NCI-H2171 (cell line): Measurements from ENCODE around the gene ADD1.

Experiments used
- DNase-seq: peaks from one replicate; lab custom pipeline; 2025; lab: John Stamatoyannopoulos, UW

The ADD1 gene, protein sequence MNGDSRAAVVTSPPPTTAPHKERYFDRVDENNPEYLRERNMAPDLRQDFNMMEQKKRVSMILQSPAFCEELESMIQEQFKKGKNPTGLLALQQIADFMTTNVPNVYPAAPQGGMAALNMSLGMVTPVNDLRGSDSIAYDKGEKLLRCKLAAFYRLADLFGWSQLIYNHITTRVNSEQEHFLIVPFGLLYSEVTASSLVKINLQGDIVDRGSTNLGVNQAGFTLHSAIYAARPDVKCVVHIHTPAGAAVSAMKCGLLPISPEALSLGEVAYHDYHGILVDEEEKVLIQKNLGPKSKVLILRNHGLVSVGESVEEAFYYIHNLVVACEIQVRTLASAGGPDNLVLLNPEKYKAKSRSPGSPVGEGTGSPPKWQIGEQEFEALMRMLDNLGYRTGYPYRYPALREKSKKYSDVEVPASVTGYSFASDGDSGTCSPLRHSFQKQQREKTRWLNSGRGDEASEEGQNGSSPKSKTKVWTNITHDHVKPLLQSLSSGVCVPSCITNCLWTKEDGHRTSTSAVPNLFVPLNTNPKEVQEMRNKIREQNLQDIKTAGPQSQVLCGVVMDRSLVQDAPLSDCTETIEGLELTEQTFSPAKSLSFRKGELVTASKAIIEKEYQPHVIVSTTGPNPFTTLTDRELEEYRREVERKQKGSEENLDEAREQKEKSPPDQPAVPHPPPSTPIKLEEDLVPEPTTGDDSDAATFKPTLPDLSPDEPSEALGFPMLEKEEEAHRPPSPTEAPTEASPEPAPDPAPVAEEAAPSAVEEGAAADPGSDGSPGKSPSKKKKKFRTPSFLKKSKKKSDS

DNA sequence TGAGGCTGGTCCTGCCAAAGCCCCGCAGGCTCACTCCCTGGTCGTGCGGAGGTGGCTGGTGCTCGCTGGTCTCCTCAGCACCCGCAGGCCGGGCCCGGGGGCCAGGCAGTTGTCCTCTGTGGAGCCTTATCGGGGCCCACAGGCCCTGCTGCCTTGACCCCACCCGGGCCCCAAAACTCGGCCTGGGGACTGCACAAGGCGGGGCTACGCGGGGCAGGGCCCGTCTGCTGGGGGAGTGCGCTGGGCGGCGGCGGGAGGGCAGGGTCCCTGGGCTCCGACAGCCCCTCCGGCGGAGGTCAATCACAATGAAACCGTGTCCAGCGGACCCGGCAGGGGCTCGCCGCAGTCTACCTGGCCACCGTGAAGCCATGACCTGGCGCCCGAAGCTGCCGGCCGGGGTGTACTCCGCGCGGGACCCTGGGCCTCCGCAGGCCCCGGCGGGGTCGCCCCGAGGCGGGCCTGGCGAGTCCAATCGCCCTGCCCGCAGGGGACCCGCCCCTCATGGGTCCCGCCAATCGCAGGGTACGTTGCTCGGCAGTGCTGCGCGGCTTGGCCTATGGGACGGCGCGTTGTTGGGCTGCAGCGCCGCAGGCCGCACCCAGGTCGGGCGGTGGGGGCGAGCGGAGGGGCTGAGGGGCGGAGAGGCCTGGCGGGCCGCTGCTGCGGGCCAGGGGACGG lies at the start of gene ADD1:
TSS of gene ADD1 (plus strand) at position 582 of the 678 bp plus-strand sequence. CDS start 32,072 bp downstream, outside the sequence.
- peak; percentile 57 for DNase-seq

DNA sequence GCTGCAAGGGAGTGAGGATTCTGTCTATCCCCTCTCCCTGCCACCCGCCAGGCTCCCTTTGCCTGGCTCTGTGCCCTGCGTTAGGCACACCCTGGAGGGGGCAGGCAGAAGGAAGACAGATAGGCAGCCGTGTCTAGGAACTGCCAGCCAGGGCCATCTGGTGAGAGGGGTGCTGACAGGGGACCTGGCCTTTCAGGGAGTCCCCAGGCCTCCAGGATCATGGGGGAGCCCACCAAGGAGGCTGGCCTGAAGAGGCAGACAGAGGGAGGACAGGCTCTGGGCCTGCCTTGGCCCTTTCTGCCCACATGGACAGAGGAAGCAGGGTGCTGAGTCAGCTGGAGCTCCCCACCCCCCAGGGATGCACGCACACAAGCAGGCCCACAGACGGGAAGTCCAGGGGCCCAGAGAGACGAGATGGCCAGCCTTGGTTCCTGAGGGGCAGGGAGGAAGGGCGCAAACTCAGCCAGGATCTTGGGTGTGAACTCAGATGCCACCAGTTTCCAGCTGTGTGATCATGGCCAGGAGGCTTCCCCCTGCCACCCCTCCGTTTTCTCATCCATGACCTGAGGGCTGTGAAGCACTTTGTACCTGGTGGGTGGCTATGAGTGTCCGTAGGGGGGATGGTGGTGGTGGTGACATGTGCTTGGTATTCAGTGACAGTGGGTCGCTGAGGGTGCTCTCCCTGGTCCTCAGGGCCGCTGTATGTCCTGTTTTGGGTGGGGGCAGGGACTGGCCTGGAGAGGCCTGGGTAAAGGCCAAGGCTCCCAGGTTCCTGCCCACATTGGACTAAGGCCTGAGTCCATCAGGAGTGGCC lies 49.0 kb upstream of the ADD1 start:
- DNase-seq: peak; percentile 27

DNA sequence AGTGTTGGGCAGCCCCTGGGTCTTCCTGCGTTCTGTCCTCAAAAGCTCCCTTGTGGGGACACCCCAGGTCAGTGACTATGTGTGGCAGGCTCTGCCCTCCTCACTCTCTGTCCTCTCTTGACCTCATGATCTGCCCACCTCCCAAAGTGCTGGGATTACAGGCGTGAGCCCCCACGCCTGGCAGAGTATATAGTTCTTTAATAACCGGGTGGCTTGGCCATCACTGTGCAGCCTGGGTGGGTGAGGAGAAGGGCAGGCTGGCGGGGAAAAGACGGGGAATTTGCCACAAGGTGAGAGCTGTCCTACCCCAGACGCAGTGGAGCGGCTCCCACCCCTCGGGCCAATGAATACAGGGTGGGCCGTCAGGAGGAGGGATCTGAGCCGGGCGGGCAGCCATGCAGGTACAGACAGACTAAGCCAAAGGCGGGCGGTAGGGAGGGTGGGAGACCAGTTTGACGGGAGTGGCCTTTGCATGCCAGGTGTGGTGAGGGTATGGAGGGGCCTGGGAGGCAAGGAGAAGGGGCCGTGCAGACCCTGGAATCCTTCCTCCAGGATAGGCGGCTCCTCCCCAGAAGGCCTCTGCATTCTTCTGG lies 48.2 kb upstream of the ADD1 start:
- DNase-seq: no peak

GRCh38 chr4:2795893-2796848 lies 47.5 kb upstream of the ADD1 start:
- DNase-seq: no peak

GRCh38 chr4:2796849-2797544 lies 46.6 kb upstream of the ADD1 start:
- no peak for DNase-seq

GRCh38 chr4:2797545-2798305 lies 45.9 kb upstream of the ADD1 start:
- DNase-seq: no peak

GRCh38 chr4:2798399-2799223 lies 45.0 kb upstream of the ADD1 start:
- no peak for DNase-seq

- no peak for DNase-seq
Measured at GRCh38 chr4:2799224-2799911, 44.3 kb upstream of the ADD1 start.

- no peak for DNase-seq
Measured at GRCh38 chr4:2799971-2800690, 43.5 kb upstream of the ADD1 start.

DNA sequence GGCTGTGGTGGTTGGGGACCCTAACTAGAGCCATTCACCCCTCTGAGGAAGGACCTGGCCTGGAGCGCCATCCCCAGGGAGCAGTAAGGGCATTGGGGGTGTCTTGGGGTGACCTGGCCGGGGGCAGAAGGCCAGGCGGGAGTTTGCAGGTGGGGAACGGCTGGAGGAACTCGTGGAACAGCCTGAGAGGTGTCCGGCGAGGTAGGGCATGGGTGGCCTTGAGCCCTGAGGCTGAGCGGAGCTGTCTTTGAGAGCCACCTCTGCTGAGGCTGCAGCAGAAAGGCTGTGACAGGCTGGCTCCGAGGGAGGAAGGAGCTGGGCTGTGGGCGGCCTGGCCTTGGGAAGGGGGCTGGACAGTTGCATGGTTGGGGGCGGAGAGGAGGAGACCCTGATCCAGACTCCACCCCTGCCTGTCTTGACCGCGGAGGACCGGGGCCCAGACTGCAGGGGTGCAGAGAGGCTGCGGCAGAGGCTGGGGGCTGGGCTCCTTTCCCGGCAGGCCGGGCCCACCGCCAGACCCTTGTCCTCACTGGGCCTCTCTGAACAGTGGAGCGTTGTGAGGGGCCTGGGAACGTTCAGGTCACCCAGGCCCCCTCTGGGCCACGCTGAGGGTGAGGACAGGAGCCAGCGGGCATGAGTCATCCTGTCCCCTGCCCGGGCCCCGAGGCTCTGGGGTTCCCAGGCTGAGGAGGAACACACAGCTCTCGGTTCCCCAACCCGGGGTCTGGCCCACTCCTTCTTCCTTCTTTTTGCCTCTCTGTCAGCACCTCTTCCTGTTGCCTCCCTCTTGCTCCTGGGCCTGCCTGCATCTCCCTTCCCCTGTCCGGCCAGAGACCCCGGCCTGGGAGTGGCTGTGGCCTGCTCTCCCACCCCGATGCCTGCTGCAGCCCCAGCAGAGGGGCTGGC lies 42.7 kb upstream of the ADD1 start:
- DNase-seq: no peak

GRCh38 chr4:2802618-2803531 lies 40.8 kb upstream of the ADD1 start:
- no peak for DNase-seq

GRCh38 chr4:2803624-2804448 lies 39.8 kb upstream of the ADD1 start:
- peak; percentile 57 for DNase-seq

GRCh38 chr4:2804449-2804972 lies 39.1 kb upstream of the ADD1 start:
- DNase-seq: no peak
